NK-92 (cell line): Measurements from ENCODE around the gene FN3K.
"Not testable (repeated sequence)": the region's sequence is repeated elsewhere in the genome, so short reads cannot be mapped to it uniquely, and the experiment has no call there.

Experiments
- DNase-seq: peaks from one replicate; lab custom pipeline; 2025; ENCODE audit not compliant: unreplicated experiment; lab: John Stamatoyannopoulos, UW

Gene FN3K

DNA sequence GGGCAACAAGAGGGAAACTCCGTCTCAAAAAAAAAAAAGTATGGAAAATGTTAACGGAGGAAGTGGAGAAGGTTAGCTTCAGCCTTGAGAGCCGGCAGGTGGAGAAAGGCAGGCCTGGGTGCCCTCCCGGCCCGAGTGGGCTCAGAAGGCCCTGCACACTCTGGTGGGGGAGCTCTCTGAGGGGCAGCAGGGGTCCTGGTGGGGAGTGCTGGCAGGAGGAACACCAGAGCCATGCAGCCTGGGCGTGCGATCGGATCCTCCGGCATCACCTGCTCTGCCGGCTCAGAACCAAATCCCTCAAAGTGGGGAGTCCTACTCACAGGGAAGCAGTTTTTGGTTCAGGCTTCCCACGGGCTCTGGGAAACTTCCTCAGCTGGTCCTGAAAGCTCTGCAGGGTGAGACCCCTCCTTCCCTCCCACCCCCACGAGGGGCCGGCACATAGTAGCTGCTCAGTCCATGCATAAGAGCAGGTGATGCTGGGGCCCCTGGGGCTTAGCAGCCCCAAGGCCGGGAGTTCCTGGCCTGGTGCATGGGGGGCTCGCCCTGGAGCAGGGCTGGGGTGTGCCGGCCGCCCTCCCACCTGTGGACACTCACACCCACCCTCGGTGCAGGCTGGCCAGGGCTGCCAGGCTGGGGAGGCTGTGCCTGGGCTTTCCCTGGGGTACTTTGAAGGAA, 1.2 kb downstream of the FN3K start:
- no peak for DNase-seq

GRCh38 chr17:82737967-82738877, 2.8 kb downstream of the FN3K start:
- DNase-seq = no peak

- DNase-seq = no peak
Measured at GRCh38 chr17:82740906-82741759, 5.7 kb downstream of the FN3K start.

DNA sequence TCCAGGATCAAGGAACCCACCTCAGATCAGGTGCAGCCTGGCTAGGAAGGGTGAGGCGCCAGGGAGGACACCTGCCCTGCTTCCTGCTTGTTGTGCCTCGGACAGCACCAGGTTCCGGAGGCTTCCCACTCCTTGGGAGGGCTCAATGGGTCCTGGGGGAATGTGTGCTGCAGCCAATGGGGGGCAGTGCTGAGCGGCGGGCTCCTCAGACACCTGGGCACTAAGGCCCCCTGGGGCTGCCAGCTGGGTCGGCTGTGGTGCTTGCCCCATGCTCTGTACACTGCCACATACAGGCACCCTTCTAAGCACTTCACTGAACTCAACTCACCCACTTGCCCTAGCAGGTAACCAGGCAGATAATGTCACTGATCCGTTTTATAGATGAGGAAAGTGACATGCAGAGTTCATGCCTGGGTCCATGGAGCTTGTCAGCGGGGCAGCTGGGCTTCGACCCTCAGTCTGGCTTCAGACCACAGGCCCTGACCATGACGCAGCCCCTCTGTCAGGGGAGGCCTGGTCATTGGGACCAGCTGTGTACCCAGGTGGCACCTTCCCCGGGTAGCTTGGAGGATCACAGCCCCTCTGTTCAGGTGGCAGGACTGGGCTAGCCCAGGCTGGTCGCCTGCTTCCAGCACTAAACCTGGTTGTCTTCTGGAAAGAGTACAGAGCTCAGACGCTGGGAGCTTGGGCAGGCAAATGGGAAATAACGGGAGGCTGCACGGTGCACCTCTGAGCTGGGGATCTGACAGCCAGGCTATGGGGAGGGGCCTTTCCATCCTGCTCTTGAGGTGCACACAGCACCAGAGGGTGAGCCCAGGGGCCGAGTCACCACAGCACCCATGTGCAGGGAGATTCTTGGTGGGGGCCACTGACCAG, 8.2 kb downstream of the FN3K start:
- DNase-seq = no peak

- not testable (repeated sequence) for DNase-seq
Measured at GRCh38 chr17:82744736-82745135, 9.3 kb downstream of the FN3K start.

DNA sequence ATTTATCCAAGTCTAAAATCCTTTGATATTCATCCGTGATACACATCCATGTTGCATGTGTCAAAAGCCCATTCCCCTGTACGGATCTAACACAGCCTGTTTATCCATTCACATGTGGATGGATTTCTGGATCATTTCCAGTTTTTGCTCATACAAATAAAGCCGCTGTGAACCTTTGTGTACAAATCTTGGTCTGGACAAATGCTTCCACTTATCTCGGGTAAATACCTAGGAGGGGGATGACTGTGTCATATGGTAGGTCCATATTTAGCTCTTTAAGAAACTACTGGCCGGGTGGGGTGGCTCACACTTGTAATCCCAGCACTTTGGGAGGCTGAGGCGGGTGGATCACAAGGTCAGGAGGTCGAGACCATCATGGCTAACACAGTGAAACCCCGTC, 10.1 kb downstream of the FN3K start:
- DNase-seq = no peak

- DNase-seq = no peak
Measured at GRCh38 chr17:82748756-82749155, 13.3 kb downstream of the FN3K start.

DNA sequence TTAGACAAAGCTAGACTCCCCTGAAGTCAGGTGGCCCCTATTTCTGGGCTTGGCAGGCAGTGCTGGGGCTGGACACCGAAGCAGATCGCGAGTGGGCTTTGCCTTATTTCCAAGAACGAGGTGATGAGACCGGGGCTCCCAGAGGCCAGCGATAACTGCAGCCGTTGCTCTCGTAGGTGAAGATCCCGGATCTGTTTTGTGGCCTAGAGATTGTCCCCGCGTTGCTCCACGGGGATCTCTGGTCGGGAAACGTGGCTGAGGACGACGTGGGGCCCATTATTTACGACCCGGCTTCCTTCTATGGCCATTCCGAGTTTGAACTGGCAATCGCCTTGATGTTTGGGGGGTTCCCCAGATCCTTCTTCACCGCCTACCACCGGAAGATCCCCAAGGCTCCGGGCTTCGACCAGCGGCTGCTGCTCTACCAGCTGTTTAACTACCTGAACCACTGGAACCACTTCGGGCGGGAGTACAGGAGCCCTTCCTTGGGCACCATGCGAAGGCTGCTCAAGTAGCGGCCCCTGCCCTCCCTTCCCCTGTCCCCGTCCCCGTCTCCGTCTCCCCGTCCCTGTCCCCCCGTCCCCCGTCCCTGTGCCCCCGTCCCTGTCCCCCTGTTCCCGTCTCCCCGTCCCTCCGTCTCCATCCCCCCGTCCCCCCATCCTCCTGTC, 15.0 kb downstream of the FN3K start:
- DNase-seq = no peak

DNA sequence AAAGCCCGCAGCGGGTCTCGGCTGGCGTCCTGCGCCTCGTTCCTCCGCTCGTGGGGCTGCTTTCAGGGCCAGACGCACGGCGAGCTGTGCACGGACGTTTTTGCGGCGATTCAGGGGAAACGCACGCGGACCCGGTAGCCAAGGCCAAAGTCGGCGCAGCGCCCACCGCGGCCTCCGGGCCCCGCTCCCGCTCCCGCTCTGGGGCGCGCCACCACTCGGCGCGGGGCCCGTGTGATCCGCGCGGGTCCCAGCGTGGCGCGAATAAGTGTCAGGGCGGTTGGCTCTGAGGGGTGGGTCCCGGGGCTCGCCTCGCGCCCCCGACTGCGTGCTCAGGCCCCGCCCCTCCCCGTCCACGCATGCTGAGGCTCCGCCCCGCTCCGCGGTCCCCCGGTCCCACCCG, 15.8 kb downstream of the FN3K start:
- no peak for DNase-seq

DNA sequence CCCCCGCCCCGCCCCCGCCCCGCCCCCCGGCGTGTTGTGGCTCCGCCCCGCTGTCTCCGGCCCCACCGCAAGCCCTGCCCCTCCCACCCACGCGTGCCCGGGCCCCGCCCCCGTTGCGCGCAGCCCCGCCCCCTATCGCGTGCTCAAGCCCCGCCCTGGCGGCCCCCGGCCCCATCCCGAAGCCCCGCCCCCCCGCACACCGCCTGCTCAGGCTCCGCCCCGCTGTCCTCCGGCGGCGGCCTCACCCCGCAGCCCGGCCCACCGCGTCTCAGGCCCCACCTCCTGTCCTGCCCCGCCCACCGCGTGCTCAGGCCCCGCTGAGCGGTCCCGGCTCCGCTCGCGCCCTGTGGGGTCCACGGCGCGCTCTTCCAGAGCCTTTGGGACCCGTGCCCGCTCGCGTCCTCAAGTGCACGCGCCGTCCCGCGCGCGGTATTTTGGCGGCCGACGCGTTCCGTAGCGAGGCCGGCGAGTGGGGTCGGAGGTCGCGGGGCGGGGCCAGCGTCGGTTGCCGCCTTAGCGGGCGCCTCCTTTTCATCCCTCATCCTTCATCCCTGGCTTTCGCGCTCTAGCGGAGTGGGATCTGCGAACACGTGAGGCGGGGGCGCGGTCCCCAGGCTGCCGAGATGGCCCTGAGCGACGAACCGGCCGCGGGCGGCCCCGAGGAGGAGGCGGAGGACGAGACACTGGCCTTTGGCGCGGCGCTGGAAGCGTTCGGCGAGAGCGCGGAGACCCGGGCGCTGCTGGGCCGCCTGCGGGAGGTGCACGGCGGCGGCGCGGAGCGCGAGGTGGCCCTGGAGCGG, 16.4 kb downstream of the FN3K start, which contains the start of gene TBCD:
Gene TBCD (plus strand): TSS at position 495 of the 800 bp plus-strand sequence. CDS start 129 bp downstream, at position 624.
- peak; percentile 52 for DNase-seq

DNA sequence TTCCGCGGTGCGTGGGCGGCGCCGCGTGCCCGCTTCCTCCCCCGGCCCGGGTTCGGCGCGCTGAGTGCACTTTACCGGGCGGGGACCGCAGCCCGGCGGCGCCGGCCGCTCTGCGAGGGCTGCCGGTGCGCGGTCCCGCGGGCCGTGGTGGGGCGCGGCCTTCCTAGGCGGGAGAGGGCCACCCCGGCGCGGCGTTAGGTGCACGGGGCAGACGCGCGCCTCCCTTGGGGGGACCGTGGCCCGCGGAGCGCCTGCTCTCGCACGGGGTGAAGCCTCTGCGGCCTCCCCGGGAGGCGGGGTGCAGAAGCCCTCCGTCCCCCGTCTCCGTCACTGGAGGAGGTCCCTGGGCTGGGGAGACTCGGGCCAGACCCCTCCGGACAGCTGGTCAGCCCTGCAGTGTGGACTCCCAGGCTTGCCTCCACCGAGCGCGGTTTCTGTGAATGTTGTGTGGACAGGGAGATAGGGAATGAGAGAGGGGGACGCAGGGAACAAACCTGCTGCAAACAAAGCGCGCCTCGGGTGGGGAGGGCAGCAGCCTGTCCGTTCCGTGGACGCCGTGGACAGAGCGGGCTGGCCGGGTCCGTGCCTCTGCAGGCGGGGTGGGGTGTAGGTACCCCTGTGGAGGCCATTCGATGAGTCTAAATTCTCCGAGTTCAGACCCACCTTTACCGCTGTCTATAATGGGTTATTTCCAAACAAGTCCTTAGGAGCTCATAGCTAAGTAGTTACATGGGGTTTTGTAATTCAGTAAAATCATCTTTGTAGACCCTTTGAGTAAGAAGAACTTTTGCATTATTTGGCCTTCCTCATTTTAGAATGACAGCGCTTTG, 17.2 kb downstream of the FN3K start:
- no peak for DNase-seq

DNA sequence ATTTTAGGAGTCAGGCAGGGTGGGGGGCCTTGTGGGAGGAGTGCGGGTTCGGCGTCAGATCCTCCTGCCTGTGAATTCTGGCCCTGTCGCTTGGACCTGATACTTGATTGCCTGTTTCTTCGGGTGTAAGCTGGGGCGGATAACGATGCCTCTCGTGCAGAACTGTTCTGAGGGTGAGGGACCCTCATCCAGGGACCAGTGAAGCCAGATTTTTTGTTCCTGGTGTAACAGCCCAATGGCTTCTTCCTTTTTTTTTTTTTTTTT, 17.7 kb downstream of the FN3K start:
- DNase-seq = no peak

GRCh38 chr17:82754297-82755208, 19.1 kb downstream of the FN3K start:
- DNase-seq = no peak

GRCh38 chr17:82756166-82756565, 20.8 kb downstream of the FN3K start:
- DNase-seq = no peak

GRCh38 chr17:82765371-82765770, 30.0 kb downstream of the FN3K start:
- DNase-seq = no peak

DNA sequence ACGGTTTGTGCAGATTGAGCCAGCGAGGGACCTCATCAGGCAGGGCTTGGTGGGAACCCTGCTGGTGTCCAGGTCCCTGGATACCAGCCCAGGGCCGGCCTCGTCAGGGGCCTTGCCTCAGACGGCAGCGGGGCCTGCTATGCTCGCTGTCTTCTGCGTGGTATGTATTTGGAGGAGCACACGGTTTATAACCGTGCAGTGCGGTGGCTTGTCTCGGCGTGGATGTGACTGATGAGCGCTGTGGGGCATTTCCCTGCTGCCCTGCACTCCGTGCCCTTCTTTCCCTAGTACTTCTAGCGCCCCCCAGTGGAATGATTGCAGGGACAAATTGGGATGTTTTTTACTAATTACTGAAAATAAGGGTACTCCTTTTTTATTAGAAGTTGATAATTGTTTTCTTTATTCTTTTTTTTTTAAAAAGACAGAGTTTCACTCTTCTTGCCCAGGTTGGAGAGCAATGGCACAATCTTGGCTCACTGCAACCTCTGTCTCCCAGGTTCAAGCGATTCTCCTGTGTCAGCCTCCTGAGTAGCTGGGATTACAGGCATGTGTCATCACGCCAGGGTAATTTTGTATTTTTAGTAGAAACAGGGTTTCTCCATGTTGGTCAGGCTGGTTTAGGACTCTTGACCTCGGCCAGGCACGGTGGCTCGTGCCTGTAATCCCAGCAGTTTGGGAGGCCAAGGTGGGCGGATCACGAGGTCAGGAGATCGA, 31.8 kb downstream of the FN3K start:
- no peak for DNase-seq

- no peak for DNase-seq
Measured at GRCh38 chr17:82769041-82769440, 33.6 kb downstream of the FN3K start.
